Stimulated activated CD4-positive, alpha-beta T cell treated with anti-CD3 and anti-CD28 coated beads, Interleukin-1b, Interleukin-23, amount 100 ng/mL, for 48 hours (primary cell): ENCODE measurements around the gene OSBPL8.
"Not testable (repeated sequence)": the region's sequence is repeated elsewhere in the genome, so short reads cannot be mapped to it uniquely, and the experiment has no call there.

Experiments
- DNase-seq: peaks from one replicate; pipeline ENCODE4 v3.0.0-alpha.2; 2020

The OSBPL8 gene

DNA sequence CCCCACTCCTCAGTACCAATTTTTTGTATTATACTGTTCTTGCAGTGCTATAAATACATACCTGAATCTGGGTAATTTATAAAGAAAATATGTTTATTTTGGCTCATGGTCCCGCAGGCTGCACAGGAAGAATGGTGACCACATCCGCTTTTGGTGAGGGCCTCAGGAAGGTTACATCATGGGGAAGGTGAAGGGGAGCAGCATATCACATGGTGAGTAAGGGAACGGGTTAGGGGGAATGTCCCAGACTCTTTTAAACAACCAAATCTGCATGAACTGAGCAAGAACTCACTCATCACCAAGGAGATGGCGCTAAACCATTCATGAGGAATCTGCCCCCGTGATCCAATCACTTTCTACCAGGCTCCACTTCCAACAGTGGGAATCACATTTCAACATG is 40.0 kb downstream of the OSBPL8 start:
- peak; percentile 9 for DNase-seq

DNA sequence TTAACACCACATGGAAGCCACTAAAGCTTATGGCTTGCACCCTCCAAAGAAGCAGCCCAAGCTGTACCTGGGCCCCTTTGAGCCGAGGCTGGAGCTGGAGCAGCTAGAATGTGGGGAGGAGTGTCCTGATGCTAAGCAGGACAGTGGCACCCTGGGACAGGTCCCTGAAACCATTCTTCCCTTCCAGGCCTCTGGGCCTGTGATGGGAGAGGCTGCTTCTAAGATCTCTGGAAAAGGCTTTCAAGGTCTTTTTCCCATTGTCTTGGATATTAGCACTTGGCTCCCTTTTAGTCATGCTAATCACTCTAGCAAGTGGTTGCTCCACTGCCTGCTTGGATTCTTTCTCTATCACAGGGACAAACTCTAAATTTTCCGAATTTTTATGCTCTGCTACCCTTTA is 40.9 kb downstream of the OSBPL8 start:
- no peak for DNase-seq

DNA sequence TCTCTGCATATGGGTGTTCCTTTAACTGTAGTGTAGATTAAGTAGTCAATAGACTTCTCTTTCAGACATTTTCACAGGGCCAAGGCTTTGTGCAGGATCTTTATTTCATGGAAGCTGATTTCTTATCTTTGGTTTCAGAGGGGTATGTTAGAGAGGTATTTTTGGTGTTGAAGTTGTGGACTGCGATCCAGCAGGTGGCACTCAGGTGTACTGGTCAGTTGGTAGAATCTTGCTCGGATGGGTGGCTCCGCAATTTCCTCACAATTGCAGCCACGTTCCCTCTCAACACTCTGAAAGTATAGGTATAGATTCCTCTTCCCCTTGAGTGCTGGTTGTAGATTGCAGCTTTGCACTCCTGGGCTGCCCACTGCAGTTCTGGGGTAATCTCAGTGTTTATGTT is 44.3 kb downstream of the OSBPL8 start:
- DNase-seq: no peak

DNA sequence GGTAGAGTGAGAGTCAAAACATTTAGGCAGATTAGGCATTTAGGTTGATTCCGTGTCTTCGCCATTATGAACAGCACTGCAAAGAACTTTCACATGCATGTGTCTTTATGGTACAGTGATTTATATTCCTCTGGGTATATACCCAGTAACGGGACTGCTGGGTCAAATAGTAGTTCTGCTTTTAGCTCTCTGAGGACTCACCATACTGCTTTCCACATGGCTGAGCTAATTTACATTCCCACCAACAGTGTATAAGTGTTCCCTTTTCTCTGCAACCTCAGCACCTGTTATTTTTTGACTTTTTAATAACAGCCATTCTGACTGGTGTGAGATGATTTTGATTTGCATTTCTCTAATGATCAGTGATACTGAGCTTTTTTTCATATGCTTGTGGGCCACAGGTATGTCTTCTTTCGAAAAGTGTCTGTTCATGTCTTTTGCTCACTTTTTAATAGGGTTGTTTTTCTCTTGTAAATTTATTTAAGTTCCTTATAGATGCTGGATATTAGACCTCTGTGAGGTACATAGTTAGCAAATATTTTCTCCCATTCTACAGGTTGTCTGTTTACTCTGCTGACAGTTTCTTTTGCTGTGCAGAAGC is 48.4 kb downstream of the OSBPL8 start:
- DNase-seq: not testable (repeated sequence)

DNA sequence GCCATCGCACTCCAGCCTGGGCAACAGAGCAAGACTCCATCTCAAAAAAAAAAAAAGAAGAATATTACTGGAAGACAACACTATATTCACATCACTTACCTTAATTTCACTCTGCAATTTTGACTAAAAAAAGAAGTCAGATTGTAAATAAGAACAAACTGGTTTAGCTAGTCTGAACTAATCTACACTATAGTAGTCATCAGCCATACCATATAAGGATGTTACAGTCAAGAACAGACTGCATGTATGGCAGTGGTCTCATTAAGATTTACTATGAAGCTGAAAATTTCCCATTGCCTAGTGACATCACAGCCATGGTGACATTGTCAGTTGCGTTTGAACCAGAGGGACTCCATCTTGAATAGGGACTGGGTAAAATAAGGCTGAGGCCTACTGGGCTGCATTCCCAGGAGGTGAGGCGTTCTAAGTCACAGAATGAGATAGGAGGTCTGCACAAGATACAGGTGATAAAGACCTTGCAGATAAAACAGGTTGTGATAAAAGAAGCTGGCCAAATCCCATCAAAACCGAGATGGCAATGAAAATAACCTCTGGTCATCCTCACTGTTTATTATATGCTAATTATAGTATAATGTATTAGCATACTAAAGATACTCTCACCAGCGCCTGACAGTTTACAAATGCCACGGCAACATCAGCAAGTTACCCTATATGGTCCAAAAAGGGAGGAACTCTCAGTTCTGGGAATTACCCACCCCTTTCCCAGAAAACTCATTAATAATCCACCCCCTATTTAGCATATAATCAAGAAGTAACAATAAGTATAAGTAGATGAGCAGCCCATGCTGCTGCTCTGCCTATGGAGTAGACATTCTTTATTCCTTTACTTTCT is 51.2 kb downstream of the OSBPL8 start:
- no peak for DNase-seq

DNA sequence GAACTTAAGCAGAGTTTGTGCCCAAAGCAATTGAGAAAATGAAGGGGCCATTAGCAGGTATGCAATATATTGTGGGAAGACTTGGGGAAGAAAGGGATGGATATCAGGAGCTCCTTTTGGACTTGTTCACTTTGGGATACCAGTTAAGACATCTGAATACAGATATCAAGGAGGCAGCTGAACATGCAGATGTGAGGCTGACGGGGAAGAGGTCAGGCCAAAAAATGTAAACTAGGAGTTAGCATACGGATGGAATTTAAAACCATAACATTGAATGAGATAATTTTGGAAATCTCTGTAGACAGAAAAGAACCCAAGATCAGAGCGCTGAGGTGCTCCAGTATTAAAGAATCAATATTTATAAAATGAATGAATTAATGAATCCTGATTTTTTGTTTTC is 53.4 kb downstream of the OSBPL8 start:
- no peak for DNase-seq

DNA sequence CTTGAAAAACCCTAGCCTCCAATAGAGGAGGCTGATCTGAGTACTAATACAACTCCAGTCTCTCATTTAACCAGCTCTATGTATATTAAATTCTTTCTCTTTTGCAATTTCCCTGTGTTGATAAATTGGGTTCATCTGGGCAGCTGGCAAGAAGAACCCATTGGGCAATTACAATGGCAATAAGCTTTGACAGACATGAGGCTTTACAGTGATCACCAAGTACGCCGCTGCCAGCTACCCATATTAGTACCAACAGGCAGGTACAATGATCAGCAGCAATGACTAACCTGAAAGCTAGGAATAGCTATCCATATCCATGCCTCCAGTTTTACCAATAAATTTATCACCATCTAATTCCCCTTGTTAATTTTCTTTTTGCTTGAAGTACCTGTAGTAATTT is 54.5 kb downstream of the OSBPL8 start:
- no peak for DNase-seq

DNA sequence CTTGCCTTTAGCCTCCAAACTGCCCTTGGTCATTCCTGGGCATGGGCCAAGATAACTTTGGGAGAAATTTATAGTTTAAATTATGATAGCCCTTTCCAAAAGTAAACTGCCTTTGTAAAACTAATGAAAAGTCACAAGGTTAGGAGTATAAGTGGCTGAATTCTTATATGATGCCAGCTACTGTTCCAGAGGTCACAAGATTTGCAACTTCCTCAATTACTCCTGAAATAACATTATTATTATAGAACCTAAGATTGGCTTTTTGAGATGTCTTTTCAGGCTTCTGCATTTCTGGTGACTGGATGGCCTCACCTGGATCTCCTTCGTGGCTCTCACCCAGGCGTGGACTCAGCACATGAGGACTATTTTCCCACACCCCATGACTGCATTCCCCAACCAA is 55.0 kb downstream of the OSBPL8 start:
- no peak for DNase-seq

DNA sequence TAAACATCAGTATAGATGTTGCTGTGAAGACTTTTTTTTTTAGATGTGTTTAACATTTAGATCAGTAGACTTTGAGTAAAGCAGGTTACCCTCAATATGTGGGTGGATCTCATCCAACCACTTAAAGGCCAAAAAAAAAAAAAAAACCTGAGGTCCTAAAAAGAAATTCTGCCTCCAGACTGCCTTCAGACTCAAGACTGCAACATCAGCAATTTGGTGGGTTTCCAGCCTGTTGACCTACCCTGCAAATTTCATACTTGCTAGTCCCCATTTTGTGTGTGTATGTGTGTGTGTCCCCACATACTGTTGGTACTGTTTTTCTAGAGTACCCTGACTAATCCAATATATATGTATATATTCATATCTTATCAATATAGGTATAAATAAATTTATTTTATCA is 55.6 kb downstream of the OSBPL8 start:
- DNase-seq: no peak

DNA sequence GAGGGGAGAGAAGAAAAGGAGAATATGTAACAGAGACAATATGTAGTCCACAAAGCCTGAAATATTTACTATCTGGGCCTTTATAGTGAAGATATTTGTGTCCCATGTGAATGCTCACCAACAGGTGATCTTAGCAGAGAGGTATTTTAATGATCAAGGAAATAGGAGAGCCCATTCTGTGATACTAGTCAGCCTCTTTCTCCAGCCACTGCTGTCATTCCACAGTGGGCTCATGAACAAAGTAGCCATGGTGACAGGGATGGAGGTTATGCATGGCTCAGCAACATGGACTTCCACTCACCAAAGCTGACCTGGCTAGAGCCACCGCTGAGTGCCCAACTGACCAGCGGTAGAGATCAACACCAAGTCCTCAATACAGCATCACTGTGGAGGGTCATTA is 58.2 kb downstream of the OSBPL8 start:
- DNase-seq: no peak

DNA sequence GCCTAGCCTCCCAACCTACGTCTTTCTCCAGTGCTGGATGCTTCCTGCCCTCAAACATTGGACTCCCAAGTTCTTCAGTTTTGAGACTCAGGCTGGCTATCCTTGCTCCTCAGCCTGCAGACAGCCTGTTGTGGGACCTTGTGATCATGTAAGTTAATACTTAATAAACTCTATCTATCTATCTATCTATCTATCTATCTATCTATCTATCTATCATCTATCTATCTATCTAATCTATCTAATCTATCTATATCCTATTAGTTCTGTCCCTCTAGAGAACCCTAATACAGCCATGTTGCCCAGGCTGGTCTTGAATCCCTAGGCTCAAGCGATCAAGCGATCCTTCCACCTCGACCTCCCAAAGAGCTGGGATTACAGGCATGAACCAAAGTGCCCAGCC is 60.4 kb downstream of the OSBPL8 start:
- DNase-seq: not testable (repeated sequence)

DNA sequence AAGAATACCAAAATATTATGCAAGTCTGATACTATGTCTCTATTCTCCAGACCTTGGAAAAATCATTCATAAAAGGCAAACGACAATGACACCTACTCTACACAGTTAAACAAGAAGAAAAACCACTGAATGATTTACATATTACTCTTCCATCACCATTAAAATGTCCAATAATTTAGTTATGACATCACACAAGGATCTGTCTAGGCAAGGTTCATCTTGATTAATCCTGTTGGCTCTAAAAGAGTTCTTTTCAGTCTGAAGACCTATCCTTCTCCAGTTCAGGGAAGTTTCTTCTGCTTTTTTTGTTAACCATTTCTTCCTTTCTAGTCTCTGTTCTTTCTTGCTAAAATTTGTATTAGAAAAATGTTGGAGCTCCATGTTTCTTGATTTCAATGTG is 64.0 kb downstream of the OSBPL8 start:
- no peak for DNase-seq

DNA sequence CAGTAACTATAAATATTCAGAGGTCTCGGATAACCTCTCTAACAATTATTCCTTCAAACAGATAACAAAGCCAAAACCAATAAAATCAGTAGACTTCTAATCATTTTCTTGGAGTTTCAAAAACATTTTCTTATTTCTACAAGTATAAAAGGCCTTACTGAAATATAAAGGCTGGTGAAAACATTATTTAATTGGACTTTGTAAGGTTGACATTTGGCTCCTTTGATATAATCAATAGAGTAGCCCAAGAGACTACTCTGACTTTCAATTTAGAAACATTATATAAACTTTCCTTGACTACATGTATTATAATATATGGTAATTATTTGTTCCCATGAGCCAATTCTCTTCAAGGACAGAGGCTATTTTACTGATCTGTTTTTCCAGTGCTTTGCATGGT is 68.3 kb downstream of the OSBPL8 start:
- no peak for DNase-seq

DNA sequence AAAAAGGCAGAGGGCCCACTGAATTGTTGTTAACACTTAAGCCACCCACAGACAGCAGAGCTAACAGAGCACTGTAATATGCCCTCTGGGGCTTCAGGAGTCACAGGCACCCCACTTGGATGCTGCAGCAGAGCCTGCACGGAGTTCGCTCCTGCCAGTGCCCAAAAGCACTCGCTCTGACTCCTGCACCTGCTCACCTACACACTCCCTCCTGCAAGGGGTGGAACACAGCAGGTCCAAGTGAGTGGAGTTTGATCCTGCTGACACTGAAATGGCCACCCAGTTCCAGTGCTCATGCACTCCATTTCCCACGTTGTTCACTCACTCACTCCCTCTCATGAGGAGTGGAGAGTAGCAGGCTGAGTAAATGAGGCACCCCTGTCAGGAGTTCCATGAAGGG is 68.8 kb downstream of the OSBPL8 start:
- DNase-seq: no peak

DNA sequence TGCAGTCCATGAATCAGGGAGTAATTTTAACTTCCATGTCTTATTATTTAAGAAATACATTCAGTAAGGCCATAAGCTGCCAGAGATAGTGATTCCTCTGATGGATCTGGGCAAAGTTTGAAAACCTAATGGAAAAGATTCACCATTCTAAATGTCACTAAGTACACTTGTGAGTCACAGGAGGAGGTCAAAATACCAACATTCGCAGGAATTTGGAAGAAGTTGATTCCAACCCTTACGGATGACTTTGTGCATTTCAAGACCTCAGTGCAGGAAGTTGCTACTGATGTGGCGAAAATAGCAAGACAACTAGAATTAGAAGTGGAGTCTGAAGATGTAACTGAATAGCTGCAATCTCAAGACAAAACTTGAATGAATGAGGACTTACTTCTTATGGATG is 69.8 kb downstream of the OSBPL8 start:
- no peak for DNase-seq

DNA sequence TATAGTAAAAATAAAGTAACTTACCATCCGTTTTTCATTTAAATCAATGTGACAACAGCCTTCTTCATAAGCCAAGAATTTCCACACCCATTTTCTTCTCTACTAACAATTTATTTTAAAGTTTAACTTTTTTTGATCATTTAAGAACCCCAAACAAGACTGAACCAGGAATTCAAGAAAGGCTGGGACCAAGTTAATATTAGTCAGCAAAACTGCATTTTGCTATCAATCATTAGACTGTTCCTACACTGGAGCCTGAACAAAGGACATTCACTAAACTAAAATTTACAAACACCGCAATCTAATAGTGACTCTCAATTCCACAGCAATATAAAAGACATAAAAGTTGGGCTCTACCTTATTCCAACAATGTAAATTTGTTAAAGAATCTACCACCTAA is 73.6 kb downstream of the OSBPL8 start:
- no peak for DNase-seq

DNA sequence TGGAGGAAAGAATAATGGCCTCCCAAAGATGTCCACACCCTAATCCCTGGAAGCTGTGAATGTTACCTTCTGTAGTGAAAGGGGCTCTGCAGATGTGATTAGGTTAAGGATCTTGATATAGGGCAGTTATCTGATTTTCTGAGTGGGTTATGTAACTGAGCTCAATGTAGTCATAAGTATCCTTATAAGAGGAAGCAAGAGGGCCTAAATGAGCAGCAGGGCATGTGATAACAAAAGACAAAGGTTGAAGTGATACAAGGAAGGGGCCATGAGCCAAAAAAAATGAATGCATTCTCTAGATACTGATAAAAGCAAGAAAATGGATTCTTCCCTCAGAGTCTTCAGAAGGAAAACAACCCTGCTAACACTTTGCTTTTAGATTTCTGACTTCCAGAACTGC is 78.8 kb downstream of the OSBPL8 start:
- no peak for DNase-seq

DNA sequence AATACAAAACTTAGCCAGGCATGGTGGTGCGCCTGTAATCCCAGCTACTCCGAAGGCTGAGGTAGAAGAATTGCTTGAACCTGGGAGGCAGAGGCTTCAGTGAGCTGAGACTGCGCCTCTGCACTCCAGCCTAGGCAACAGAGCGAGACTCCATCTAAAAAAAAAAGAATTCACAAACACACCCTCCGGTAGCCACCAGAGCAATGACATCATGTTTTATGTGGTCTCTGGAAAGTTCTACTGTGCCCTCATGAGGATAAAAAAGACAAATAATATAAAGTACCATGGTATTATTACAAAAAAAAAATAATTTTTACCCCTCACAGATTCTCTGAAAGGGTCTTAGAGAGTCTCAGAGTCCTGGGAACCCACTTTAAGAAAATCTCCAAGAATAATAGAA is 81.5 kb downstream of the OSBPL8 start:
- no peak for DNase-seq

DNA sequence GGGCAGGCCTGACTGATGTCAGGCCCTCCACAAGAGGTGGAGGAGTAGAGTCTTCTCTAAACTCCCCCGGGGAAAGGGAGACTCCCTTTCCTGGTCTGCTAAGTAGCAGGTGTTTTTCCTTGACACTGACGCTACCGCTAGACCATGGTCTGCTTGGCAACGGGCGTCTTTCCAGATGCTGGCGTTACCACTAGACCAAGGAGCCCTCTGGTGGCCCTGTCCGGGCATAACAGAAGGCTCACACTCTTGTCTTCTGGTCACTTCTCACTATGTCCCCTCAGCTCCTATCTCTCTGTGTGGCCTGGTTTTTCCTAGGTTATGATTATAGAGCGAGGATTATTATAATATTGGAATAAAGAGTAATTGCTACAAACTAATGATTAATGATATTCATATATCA is 86.7 kb downstream of the OSBPL8 start:
- not testable (repeated sequence) for DNase-seq

DNA sequence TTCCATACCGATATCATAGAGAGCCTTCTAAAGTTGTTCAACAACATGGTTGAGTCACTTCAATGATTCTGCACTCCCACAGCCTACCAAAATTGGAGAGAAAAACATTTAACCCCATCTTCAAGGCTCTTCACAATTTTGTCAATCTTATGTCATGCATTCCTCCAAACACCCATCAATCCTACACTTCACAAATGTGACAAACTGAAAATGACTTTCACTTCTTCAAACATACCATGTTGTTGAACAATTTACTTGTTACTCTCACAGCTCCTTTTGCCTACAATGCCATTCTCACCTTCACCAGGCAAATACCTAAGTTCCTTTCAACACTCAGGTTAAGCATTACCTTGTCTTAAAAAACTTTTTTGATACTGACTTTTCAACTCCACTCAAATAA is 88.0 kb downstream of the OSBPL8 start:
- no peak for DNase-seq

DNA sequence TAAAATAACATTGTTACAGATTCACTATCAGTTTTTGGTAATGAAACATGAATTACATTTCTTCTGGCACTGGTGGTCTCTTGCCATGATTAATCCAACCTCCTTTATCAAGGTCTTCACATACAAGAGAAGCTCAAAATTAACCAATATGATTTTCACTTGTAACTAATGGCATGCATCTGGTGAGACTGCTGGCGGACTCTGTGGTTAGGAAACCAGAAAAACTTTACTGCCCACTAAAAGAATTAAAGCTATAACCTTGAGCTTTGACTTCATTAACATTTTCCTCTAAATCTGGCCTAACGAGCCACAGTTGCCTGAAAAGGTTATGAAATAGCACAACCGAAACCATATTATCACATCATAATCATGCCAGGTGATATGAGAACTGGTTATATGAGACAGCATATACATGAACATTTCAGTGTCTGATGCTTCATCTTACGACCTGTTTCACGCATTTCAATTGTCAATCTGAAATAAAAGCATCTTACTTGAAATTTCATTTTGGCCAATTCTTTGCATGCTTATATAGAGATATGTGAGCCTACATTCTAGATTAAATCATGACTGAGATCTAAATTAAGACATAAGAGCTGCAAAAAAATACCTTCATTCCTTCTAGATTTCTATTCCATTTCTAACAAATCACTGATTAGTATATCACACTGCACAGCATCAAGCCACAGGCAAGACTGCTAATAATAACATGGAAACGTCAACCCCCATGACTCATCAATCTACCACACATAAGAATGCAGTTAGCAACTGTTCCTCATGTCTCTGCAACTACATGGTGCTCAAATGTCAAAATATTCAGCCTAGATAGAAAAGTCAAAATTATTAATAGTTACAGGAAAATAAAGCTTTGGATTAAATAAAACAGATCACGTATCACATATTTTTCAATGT is 89.3 kb downstream of the OSBPL8 start:
- DNase-seq: no peak

DNA sequence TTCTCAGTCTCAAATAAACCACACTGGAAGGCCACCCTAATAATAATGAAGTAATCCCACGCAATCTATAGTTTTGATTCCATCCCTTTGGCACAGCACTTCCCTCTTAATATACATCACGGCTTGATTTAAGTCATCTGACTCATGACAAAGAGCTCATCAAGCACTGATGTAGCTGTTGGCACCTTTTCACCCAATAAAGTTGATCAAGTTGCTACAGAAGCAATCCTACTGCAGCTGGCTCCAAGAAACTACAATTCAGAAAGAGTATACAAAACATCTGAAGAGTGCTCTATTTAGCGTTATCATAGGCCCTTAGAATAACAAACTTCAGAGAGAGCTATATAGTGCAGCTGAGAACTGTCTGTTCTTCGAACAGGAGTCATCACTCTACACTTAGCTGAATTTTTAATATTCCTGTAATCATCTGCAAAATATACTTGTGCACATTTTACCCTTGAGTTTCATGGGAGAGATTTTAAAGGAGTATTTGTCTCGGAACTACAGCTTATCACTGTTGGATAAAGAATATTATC is 94.9 kb downstream of the OSBPL8 start:
- no peak for DNase-seq

DNA sequence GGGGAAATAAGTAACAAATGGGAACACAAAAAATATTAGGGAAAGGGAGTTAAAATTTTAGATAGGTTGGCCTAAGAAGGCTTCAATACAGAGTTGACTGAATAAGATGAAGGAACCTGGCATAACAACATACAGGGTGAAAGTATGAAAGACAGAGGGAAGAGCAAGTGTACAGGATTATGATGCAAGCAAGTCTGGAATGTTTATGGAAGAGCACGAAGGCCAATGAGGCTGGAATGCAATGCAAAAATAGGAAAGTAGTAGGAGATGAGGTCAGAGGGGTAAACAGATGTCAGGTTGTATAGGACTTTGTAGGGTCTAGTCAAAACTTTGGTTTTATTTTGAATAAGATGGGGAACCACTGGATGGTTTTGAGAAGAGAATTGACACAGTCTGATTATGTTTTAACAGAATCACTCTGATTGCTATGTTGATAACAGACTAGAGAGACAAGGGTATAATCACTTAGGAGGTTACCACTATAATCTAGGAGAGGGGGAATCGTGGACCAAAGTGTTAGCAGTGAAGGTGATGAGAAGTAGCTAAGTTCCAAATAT is 96.8 kb downstream of the OSBPL8 start:
- DNase-seq: no peak
